Activated naive CD8-positive, alpha-beta T cell treated with anti-CD3 and anti-CD28 coated beads, Interleukin-2, amount 50 U/mL, for 24 hours (primary cell): Measurements from ENCODE around the gene VPS13D.
"Not testable (repeated sequence)": the region's sequence is repeated elsewhere in the genome, so short reads cannot be mapped to it uniquely, and the experiment has no call there.

Source experiments
- ATAC-seq: fragments of 150-1000 bp; cut with Tn5 transposase; one replicate; pipeline ENCODE4 v1.10.0; 2021
- DNase-seq: peaks from one replicate; pipeline ENCODE4 v3.0.0; 2021
- H3K27ac Mint-ChIP-seq: one replicate; pipeline ENCODE4 v1.8.0; 2021; ENCODE audit warnings: mild to moderate bottlenecking, mixed read lengths
- H3K27me3 Mint-ChIP-seq: one replicate; pipeline ENCODE4 v1.8.0; 2021; ENCODE audit warnings: mixed read lengths
- H3K36me3 Mint-ChIP-seq: one replicate; pipeline ENCODE4 v1.8.0; 2021; ENCODE audit warnings: low read depth, mixed read lengths
- H3K4me1 Mint-ChIP-seq: one replicate; pipeline ENCODE4 v1.8.0; 2021; ENCODE audit warnings: mixed read lengths
- H3K4me3 Mint-ChIP-seq: one replicate; pipeline ENCODE4 v1.8.0; 2021; ENCODE audit warnings: mild to moderate bottlenecking, moderate library complexity, mixed read lengths
- H3K9me3 Mint-ChIP-seq: one replicate; pipeline ENCODE4 v1.8.0; 2021; ENCODE audit warnings: mixed read lengths

Gene VPS13D

GRCh38 chr1:12529640-12530174 is 299.9 kb downstream of the VPS13D start:
- ATAC-seq: no peak
- H3K27me3 Mint-ChIP-seq: no peaks in the 10 kb centered on the region
- peak overlapping the region; percentile 64 for H3K27ac Mint-ChIP-seq
- H3K36me3 Mint-ChIP-seq: no peaks in the 10 kb centered on the region
- no peak overlapping the region for H3K4me3 Mint-ChIP-seq
- H3K4me1 Mint-ChIP-seq: peaks cover 17% of the 10 kb centered on the region
- DNase-seq: no peak
- H3K9me3 Mint-ChIP-seq: no peaks in the 10 kb centered on the region

- no peak overlapping the region for H3K27ac Mint-ChIP-seq
- DNase-seq (no peak), ATAC-seq (no peak)
- peaks cover 17% of the 10 kb centered on the region for H3K4me1 Mint-ChIP-seq
- no peak overlapping the region for H3K4me3 Mint-ChIP-seq
- H3K36me3 Mint-ChIP-seq: peaks cover 2% of the 10 kb centered on the region
- H3K27me3 Mint-ChIP-seq: no peaks in the 10 kb centered on the region
- H3K9me3 Mint-ChIP-seq: peaks cover 4% of the 10 kb centered on the region
Observed at GRCh38 chr1:12530462-12531178, 300.8 kb downstream of the VPS13D start.

- Mint-ChIP-seq H3K4me1 (peaks cover 17% of the 10 kb centered on the region), H3K36me3 (peaks cover 4% of the 10 kb centered on the region), H3K4me3 (no peak overlapping the region), H3K9me3 (peaks cover 8% of the 10 kb centered on the region), H3K27me3 (no peaks in the 10 kb centered on the region), H3K27ac (no peak overlapping the region)
- DNase-seq (no peak), ATAC-seq (no peak)
Observed at GRCh38 chr1:12531179-12531499, 301.3 kb downstream of the VPS13D start.

DNA sequence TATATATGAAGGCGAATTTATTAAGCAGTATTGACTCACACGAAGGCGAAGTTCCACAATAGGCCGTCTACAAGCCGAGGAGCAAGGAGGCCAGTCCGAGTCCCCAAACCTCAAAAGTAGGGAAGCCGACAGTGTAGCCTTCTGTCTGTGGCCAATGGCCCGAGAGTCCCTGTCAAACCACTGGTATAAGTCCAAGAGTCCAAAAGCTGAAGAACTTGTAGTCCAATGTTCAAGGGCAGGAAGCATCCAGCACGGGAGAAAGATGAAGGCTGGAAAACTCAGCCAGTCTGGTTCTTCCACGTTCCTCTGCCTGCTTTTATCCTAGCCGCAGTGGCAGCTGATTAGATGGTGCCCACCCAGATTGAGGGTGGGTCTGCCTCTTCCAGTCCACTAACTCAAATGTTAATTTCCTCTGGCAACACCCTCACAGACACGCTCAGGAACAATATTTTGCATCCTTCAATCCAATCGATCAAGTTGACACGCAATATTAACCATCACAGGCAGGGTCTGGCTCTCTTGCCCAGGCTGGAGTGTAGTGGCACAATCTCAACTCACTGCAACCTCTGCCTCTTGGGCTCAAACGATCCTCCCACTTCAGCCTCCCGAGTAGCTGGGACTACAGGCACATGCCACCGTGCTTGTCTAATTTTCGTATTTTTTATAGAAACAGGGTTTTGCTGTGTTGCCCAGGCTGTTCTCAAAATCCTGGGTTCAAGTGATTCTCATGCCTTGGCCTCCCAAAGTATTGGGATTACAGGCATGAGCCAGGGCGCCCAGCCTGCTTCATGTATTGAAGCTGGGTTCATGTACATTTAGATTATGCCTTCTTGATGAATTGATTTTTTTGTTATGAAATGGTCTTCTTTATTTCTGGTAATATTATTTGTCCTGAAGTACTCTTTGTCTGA is 302.8 kb downstream of the VPS13D start:
- Mint-ChIP-seq H3K9me3 (peaks cover 20% of the 10 kb centered on the region), H3K27me3 (no peaks in the 10 kb centered on the region), H3K27ac (no peak overlapping the region), H3K4me3 (no peak overlapping the region), H3K36me3 (peaks cover 14% of the 10 kb centered on the region), H3K4me1 (peaks cover 24% of the 10 kb centered on the region)
- no peak for ATAC-seq
- DNase-seq: no peak

DNA sequence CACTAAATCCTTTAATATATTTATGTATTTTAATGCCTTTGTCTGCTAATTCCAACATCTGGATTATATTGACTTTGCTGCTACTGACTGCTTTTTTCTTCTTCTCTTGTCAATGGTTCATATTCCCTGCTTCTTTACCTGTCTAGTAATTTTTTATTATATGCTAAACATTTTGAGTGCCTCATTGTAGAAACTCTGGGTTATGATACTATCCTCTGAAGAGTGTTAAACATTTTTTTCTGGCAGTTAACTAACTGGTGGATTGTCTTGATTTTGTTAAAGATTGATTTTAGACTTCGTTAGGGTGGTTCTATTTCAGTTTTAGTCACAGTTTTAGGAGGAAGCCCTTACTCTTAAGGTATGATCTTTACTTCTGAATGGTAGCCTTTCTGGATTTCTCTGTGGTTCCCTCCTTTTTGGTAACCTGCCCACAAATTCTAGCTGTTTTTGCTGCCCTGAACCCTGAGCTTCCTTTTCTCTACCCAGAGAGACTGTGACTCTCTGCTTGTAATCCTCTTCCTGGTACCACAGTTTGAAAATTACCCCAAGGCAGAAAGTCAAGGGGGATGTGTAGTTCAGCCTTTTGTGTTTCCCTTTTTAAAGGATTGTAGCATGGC is 306.3 kb downstream of the VPS13D start:
- no peak for ATAC-seq
- Mint-ChIP-seq H3K9me3 (peaks cover 21% of the 10 kb centered on the region), H3K4me3 (no peak overlapping the region), H3K36me3 (peaks cover 14% of the 10 kb centered on the region), H3K27ac (no peak overlapping the region), H3K27me3 (no peaks in the 10 kb centered on the region), H3K4me1 (peaks cover 7% of the 10 kb centered on the region)
- no peak for DNase-seq

- H3K27me3 Mint-ChIP-seq: no peaks in the 10 kb centered on the region
- DNase-seq (no peak), ATAC-seq (no peak)
- no peak overlapping the region for H3K27ac Mint-ChIP-seq
- H3K4me1 Mint-ChIP-seq: peaks cover 7% of the 10 kb centered on the region
- H3K9me3 Mint-ChIP-seq: peaks cover 21% of the 10 kb centered on the region
- no peak overlapping the region for H3K4me3 Mint-ChIP-seq
- peaks cover 14% of the 10 kb centered on the region for H3K36me3 Mint-ChIP-seq
Observed at GRCh38 chr1:12537294-12537693, 307.5 kb downstream of the VPS13D start.

GRCh38 chr1:12537906-12538461 is 308.2 kb downstream of the VPS13D start:
- no peaks in the 10 kb centered on the region for H3K27me3 Mint-ChIP-seq
- H3K4me3 Mint-ChIP-seq: no peak overlapping the region
- H3K9me3 Mint-ChIP-seq: peaks cover 21% of the 10 kb centered on the region
- ATAC-seq: no peak
- no peak overlapping the region for H3K27ac Mint-ChIP-seq
- no peak for DNase-seq
- H3K4me1 Mint-ChIP-seq: peaks cover 7% of the 10 kb centered on the region
- peaks cover 14% of the 10 kb centered on the region for H3K36me3 Mint-ChIP-seq

DNA sequence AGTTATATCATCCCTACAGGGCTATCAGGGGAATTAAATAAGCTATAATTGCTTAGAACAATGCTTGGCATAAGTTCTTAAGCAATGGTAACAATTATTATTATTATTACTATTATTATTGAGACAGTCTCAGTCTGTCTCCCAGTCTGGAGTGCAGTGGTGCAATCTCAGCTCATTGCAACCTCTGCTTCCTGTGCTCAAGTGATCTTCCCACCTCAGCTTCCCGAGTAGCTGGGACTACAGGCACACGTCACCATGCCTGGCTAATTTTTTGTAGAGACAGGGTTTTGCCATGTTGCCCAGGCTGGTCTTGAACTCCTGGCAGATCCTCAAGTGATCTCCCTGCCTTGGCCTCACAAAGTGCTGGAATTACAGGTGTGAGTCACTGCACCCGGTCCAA is 308.7 kb downstream of the VPS13D start:
- not testable (repeated sequence) for H3K4me3 Mint-ChIP-seq, ATAC-seq, DNase-seq, H3K27ac Mint-ChIP-seq, H3K27me3 Mint-ChIP-seq, H3K4me1 Mint-ChIP-seq
- Mint-ChIP-seq H3K36me3 (peaks cover 14% of the 10 kb centered on the region), H3K9me3 (peaks cover 21% of the 10 kb centered on the region)

DNA sequence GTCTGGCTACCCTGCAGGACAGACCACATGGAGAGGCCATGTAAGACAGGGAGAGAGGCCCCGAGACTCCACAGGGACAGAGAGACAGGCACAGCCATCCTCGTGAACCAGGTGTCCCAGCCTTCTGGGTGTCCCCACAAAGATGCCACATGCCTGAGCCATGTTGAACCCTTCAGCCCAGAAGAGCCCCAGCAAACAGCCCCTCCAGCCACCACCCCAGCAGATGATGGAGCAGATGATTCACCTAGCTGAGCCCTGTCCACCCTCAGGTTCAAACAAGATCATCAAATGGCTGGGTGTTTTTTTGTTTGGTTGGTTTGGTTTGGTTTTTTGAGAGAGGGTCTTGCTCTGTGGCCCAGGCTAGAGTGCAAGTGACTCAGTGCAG is 309.5 kb downstream of the VPS13D start:
- ATAC-seq (no peak), DNase-seq (no peak)
- no peaks in the 10 kb centered on the region for H3K27me3 Mint-ChIP-seq
- H3K36me3 Mint-ChIP-seq: peaks cover 14% of the 10 kb centered on the region
- no peak overlapping the region for H3K4me3 Mint-ChIP-seq
- peaks cover 21% of the 10 kb centered on the region for H3K9me3 Mint-ChIP-seq
- H3K4me1 Mint-ChIP-seq: peaks cover 9% of the 10 kb centered on the region
- H3K27ac Mint-ChIP-seq: no peak overlapping the region

DNA sequence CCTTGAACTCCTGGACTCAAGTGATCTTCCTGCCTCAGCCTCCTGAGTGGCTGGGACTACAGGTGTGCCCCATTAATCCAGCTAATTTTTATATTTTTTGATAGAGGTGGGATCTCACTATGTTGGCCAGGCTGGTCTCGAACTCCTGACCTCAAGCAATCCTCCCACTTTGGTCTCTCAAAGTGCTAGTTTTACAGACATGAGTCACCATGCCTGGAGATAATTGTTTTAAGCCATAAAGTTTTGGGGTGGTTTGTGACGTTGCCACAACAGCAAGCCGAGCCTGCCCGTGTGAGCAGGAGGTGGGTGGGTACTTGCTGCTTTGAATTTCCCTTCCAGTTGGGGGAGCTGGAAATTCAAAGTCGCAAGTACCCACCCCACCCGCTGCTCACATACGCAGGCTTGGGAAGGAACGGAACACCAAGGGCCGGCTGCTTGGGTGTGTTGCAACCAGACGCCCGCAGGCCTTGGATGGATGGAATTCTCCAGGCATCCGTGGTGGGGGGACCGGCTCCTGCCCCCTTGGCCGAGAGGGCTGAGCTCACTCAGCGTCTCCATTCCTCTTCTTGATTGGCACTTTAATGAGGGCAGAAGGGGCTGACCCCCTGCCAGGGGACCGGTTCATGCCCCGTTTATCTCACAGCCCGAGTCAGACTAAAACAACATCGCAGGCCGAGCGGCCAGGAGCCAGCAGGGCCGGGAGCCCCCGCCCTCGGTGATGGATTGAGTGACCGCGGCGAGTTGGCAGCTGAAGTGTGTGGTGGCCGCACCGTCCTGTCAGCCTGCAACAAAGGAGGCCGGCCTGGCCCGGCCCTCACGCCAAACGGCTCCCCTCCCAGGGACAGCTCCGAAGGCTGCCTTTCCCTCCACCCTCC is 310.1 kb downstream of the VPS13D start:
- Mint-ChIP-seq H3K27me3 (no peaks in the 10 kb centered on the region), H3K4me3 (no peak overlapping the region), H3K9me3 (peaks cover 21% of the 10 kb centered on the region), H3K4me1 (peaks cover 14% of the 10 kb centered on the region), H3K27ac (no peak overlapping the region), H3K36me3 (peaks cover 14% of the 10 kb centered on the region)
- DNase-seq: no peak
- ATAC-seq: no peak

DNA sequence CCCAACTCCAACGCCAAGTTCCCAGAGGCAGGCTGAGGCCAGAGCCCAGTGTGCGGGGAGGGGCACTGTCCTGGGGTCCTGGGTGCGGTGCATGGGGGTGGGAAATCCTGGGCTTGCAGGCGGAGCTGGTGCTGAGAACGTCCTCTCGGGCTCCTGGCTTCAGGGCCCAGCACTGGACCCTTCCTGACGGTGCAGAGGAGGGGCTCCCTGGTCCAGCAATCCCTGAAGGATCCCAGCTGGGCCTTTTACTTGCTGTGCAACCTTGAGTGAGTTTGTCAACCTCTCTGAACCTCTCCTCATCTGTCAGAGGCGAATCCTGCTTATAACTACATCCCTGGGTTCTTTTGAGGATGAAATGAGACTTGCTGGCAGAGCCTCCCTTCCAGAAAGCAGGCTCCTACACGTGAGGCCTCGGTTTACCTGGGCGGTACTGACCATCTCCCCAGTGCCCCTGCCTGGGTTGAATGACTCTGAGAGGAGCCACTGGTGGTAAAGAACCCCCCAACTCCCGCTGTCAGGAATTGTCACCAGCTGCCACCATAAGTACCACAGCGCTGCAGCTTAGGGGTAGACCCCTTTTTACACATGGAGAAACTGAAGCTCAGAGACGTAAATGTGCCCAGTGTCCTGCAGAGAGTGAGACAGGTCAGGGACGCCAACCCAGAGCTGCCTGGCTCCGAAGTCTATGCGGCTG is 310.9 kb downstream of the VPS13D start:
- peaks cover 11% of the 10 kb centered on the region for H3K36me3 Mint-ChIP-seq
- H3K27ac Mint-ChIP-seq: no peak overlapping the region
- H3K4me3 Mint-ChIP-seq: no peak overlapping the region

GRCh38 chr1:12541274-12542137 is 311.7 kb downstream of the VPS13D start:
- H3K9me3 Mint-ChIP-seq: peaks cover 10% of the 10 kb centered on the region
- peaks cover 14% of the 10 kb centered on the region for H3K4me1 Mint-ChIP-seq
- H3K36me3 Mint-ChIP-seq: peaks cover 6% of the 10 kb centered on the region
- no peak overlapping the region for H3K4me3 Mint-ChIP-seq
- no peak for DNase-seq
- H3K27ac Mint-ChIP-seq: no peak overlapping the region
- no peak for ATAC-seq
- H3K27me3 Mint-ChIP-seq: no peaks in the 10 kb centered on the region

More for the DNA sequence above, 310.9 kb downstream of the VPS13D start:
- peaks cover 17% of the 10 kb centered on the region for H3K4me1 Mint-ChIP-seq
- ATAC-seq (no peak), DNase-seq (no peak)
- H3K27me3 Mint-ChIP-seq: no peaks in the 10 kb centered on the region
- peaks cover 16% of the 10 kb centered on the region for H3K9me3 Mint-ChIP-seq

DNA sequence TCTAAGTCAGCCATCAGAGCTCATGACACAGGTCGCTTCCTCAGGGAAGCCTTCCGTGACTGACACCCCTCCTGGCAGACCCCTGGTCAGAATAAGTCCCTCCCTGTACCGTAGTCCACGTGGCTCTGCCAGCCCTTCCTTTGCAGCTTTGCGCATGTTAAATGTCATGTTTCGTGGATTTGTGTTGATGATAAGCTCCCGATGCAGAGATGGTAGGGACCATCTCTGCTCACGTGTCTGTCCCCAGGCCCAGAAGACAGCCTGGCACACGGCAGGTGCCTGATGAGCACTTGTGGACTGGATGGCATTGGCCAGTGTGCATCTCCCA is 312.3 kb downstream of the VPS13D start:
- peaks cover 11% of the 10 kb centered on the region for H3K4me1 Mint-ChIP-seq
- no peak for ATAC-seq
- peaks cover 4% of the 10 kb centered on the region for H3K36me3 Mint-ChIP-seq
- no peak for DNase-seq
- no peaks in the 10 kb centered on the region for H3K27me3 Mint-ChIP-seq
- peaks cover 6% of the 10 kb centered on the region for H3K9me3 Mint-ChIP-seq
- no peak overlapping the region for H3K27ac Mint-ChIP-seq
- no peak overlapping the region for H3K4me3 Mint-ChIP-seq
